IPS DF 19.7 (cell line): Measurements from ENCODE around the gene ACSM2A.
"Not testable (repeated sequence)": the region's sequence is repeated elsewhere in the genome, so short reads cannot be mapped to it uniquely, and the experiment has no call there.

ENCODE experiments used
- DNase-seq: peaks from one replicate; pipeline ENCODE4 v3.0.0-alpha.2; 2013; ENCODE audit warnings: low read depth, low spot score

Gene ACSM2A

GRCh38 chr16:20446652-20447393 is 4.5 kb upstream of the ACSM2A start:
- DNase-seq, result not testable (repeated sequence)

GRCh38 chr16:20453633-20454032 is 2.3 kb downstream of the ACSM2A start:
- not testable (repeated sequence) for DNase-seq

- DNase-seq, result not testable (repeated sequence)
Observed at GRCh38 chr16:20459227-20459626, 7.9 kb downstream of the ACSM2A start.

- not testable (repeated sequence) for DNase-seq
Observed at GRCh38 chr16:20460313-20460712, 9.0 kb downstream of the ACSM2A start.

- DNase-seq, result not testable (repeated sequence)
Observed at GRCh38 chr16:20468954-20469353, 17.6 kb downstream of the ACSM2A start.

- not testable (repeated sequence) for DNase-seq
Observed at GRCh38 chr16:20469930-20470329, 18.6 kb downstream of the ACSM2A start.

GRCh38 chr16:20470732-20471131 is 19.4 kb downstream of the ACSM2A start:
- DNase-seq, result not testable (repeated sequence)

- not testable (repeated sequence) for DNase-seq
Observed at GRCh38 chr16:20477188-20477744, 25.9 kb downstream of the ACSM2A start.

- not testable (repeated sequence) for DNase-seq
Observed at GRCh38 chr16:20483989-20484388, 32.7 kb downstream of the ACSM2A start.

GRCh38 chr16:20484726-20485125 is 33.4 kb downstream of the ACSM2A start:
- DNase-seq, result no peak

GRCh38 chr16:20485408-20485807 is 34.1 kb downstream of the ACSM2A start:
- DNase-seq, result no peak

GRCh38 chr16:20490994-20491393 is 39.7 kb downstream of the ACSM2A start:
- DNase-seq, result not testable (repeated sequence)

- not testable (repeated sequence) for DNase-seq
Observed at GRCh38 chr16:20491448-20491847, 40.1 kb downstream of the ACSM2A start.

- no peak for DNase-seq
Observed at GRCh38 chr16:20504418-20504817, 53.1 kb downstream of the ACSM2A start.

- DNase-seq, result no peak
Observed at GRCh38 chr16:20507280-20507679, 56.0 kb downstream of the ACSM2A start.

- DNase-seq, result no peak
Observed at GRCh38 chr16:20510323-20510722, 59.0 kb downstream of the ACSM2A start.

GRCh38 chr16:20515688-20516090 is 64.4 kb downstream of the ACSM2A start:
- no peak for DNase-seq

- no peak for DNase-seq
Observed at GRCh38 chr16:20517149-20517548, 65.8 kb downstream of the ACSM2A start.

- no peak for DNase-seq
Observed at GRCh38 chr16:20519231-20519630, 67.9 kb downstream of the ACSM2A start.

GRCh38 chr16:20520103-20520502 is 68.8 kb downstream of the ACSM2A start:
- DNase-seq, result no peak

- not testable (repeated sequence) for DNase-seq
Observed at GRCh38 chr16:20531795-20532194, 80.5 kb downstream of the ACSM2A start.

GRCh38 chr16:20532284-20532792 is 81.0 kb downstream of the ACSM2A start:
- not testable (repeated sequence) for DNase-seq

- DNase-seq, result not testable (repeated sequence)
Observed at GRCh38 chr16:20536669-20537068, 85.3 kb downstream of the ACSM2A start.
